Hepatocyte (in vitro differentiated cells): Measurements from ENCODE around the gene SYT9. TPM values are rescaled to one million over a fixed set of nuclear protein-coding genes. Genes with fewer than 3 reads are reported as not detected.

Experiments used
- DNase-seq: peaks from one replicate; pipeline ENCODE4 v3.0.0-alpha.2; 2016; ENCODE audit warnings: low spot score
- H2AFZ ChIP-seq: fragments of 200-600 bp; sonication (generic); 2 replicates; pipeline ENCODE4 v1.6.0; 2016; ENCODE audit warnings: antibody characterized with exemption, mild to moderate bottlenecking
- H3K27ac ChIP-seq: fragments of 200-600 bp; sonication (generic); 2 replicates; pipeline ENCODE4 v1.5.1; 2016; ENCODE audit warnings: mild to moderate bottlenecking
- H3K27me3 ChIP-seq: fragments of 200-600 bp; sonication (generic); 2 replicates; pipeline ENCODE4 v1.6.1; 2016
- H3K36me3 ChIP-seq: fragments of 200-600 bp; sonication (generic); replicated peaks from 2 replicates; pipeline ENCODE4 v1.5.1; 2016; ENCODE audit warnings: low read depth; ENCODE audit not compliant: insufficient read depth
- H3K4me1 ChIP-seq: fragments of 200-600 bp; sonication (generic); 2 replicates; pipeline ENCODE4 v1.5.1; 2016; ENCODE audit warnings: mild to moderate bottlenecking, moderate library complexity; ENCODE audit not compliant: insufficient read depth
- H3K4me2 ChIP-seq: fragments of 200-600 bp; sonication (generic); 2 replicates; pipeline ENCODE4 v1.6.0; 2016
- H3K4me3 ChIP-seq: fragments of 200-600 bp; sonication (generic); 2 replicates; pipeline ENCODE4 v1.5.1; 2016; ENCODE audit warnings: mild to moderate bottlenecking
- H3K79me2 ChIP-seq: fragments of 200-600 bp; sonication (generic); 2 replicates; pipeline ENCODE4 v1.6.0; 2017; ENCODE audit warnings: mild to moderate bottlenecking
- H3K9me2 ChIP-seq: fragments of 200-600 bp; sonication (generic); replicated peaks from 2 replicates; pipeline ENCODE4 v1.6.0; 2017; ENCODE audit warnings: mild to moderate bottlenecking; ENCODE audit not compliant: insufficient read depth
- H3K9me3 ChIP-seq: fragments of 200-600 bp; sonication (generic); 2 replicates; pipeline ENCODE4 v1.5.1; 2016; ENCODE audit warnings: low read depth, mild to moderate bottlenecking
- H4K20me1 ChIP-seq: fragments of 200-600 bp; sonication (generic); 2 replicates; pipeline ENCODE4 v1.6.0; 2016; ENCODE audit warnings: mild to moderate bottlenecking; ENCODE audit not compliant: insufficient read depth, poor library complexity, severe bottlenecking
- EZH2 ChIP-seq: fragments of 200-600 bp; sonication (generic); IDR thresholded peaks from 2 replicates; pipeline ENCODE4 v1.6.1; 2016; ENCODE audit warnings: antibody characterized with exemption, mild to moderate bottlenecking, borderline replicate concordance
- EZH2phosphoT487 ChIP-seq: fragments of 200-600 bp; sonication (generic); IDR thresholded peaks from one replicate; pipeline ENCODE4 v1.6.1; 2018; ENCODE audit warnings: antibody characterized with exemption, mild to moderate bottlenecking, low read depth, moderate library complexity; ENCODE audit not compliant: unreplicated experiment, severe bottlenecking
- WGBS: methylation state at CpG from one replicate; pipeline ENCODE4 v1.1.6; 2016; ENCODE audit warnings: low lambda C conversion rate; ENCODE audit errors: missing lambda C conversion rate; 5-methylcytosine and 5-hydroxymethylcytosine counted together
- polyA plus RNA-seq: library from polyadenylated mRNA; unstranded; fragments of >200 nt; fragmentation: Nextera tagmentation; extraction: Ambion mirVana; gene quantifications from 2 replicates; pipeline ENCODE4 v1.2.1, GENCODE V29; 2016
- total RNA-seq: library from RNA; depleted of rRNA; stranded (reverse); fragments of >200 nt; gene quantifications from 2 replicates; pipeline ENCODE4 v1.2.3, GENCODE V29; 2014
- TF ChIP-seq, protein P1 (sequence below): fragments of 200-600 bp; sonication (generic); IDR thresholded peaks from 2 replicates; pipeline ENCODE4 v1.5.1; 2016; ENCODE audit warnings: antibody characterized with exemption, mild to moderate bottlenecking; ENCODE audit not compliant: poor library complexity

Gene SYT9
- total and polyA plus RNA-seq, 2 experiments from 2014 or later, result 0.22 to 1.3 TPM

DNA sequence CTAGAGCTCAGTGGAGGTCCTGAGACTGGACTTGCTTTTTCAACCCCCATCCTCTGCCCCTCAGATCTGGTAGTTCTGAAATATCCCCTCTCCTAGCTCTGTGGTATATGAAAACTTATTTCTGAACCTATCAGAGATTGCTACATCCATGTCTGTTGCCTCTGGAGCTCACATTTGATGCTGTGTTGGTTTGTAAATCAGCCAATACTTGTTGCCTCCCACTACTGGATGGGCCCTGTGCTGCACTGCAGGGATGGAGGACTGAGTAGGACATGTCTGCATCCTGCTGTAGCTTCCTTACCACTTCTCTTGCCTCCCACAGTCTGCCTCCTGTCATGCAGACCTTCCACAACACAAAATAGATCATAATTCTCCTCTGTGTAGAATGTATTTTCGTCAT, 238.8 kb downstream of the SYT9 start:
- Histone ChIP-seq H3K27ac (no peak overlapping the region), H4K20me1 (no peaks in the 10 kb centered on the region), H3K27me3 (no peaks in the 10 kb centered on the region), H3K36me3 (no peaks in the 10 kb centered on the region), H3K9me3 (no peaks in the 10 kb centered on the region), H2AFZ (no peak overlapping the region), H3K9me2 (no peaks in the 10 kb centered on the region), H3K4me3 (no peak overlapping the region), H3K4me2 (no peak overlapping the region), H3K79me2 (peaks cover 6% of the 10 kb centered on the region), H3K4me1 (peaks cover 17% of the 10 kb centered on the region)
- no peak for TF ChIP-seq EZH2phosphoT487
- no peak for TF ChIP-seq EZH2
- TF ChIP-seq, protein P1, sequence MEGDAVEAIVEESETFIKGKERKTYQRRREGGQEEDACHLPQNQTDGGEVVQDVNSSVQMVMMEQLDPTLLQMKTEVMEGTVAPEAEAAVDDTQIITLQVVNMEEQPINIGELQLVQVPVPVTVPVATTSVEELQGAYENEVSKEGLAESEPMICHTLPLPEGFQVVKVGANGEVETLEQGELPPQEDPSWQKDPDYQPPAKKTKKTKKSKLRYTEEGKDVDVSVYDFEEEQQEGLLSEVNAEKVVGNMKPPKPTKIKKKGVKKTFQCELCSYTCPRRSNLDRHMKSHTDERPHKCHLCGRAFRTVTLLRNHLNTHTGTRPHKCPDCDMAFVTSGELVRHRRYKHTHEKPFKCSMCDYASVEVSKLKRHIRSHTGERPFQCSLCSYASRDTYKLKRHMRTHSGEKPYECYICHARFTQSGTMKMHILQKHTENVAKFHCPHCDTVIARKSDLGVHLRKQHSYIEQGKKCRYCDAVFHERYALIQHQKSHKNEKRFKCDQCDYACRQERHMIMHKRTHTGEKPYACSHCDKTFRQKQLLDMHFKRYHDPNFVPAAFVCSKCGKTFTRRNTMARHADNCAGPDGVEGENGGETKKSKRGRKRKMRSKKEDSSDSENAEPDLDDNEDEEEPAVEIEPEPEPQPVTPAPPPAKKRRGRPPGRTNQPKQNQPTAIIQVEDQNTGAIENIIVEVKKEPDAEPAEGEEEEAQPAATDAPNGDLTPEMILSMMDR, result no peak
- DNase-seq, result no peak
- WGBS, result 91% methylated on average over 1 of the region's 1 CpG

DNA sequence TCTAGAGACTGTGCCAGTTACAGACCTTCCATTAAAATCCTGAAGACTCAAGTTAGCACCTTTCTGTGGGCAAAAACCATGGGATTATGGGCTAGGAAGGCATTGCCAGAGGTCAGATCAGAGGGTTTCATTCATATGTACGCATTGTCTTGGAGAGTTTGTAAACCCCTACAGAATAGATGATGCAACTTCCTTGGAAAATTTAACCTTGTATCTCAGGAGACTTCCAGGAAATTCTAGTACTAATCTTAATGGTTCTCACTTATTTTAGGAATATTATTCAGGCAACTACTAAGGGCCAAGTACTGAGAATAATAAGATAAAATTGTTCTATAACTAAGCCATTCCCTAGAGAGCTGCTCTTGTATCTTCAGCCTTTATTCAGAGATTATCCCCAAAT, 240.5 kb downstream of the SYT9 start:
- Histone ChIP-seq H3K27me3 (no peaks in the 10 kb centered on the region), H3K4me1 (peaks cover 17% of the 10 kb centered on the region), H3K27ac (no peak overlapping the region), H4K20me1 (no peaks in the 10 kb centered on the region), H3K36me3 (no peaks in the 10 kb centered on the region), H3K4me2 (no peak overlapping the region), H3K79me2 (peaks cover 4% of the 10 kb centered on the region), H3K4me3 (no peak overlapping the region), H2AFZ (no peak overlapping the region), H3K9me3 (no peaks in the 10 kb centered on the region), H3K9me2 (no peaks in the 10 kb centered on the region)
- no peak for DNase-seq
- WGBS, result 90% methylated on average over 1 of the region's 1 CpG
- TF ChIP-seq, protein P1, result no peak
- TF ChIP-seq EZH2 (no peak), EZH2phosphoT487 (no peak)

DNA sequence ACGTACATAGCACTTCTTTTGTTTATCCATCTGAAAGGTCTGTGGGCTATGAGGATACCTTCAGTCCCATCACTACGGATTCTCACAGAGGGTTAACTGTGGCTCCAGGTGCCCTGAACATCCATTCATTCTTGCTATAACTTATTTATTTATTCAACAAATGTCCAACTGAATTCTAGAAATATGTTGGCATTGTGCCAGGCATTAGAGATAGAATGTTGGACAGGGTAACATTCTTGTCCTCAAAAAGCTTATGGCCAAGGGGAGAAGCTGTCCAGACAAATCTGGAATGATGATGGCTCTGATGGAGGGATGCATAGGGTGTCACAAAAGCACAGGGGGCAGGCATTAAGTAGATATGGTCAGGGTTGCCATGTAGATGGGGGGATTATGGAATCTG, 242.0 kb downstream of the SYT9 start:
- Histone ChIP-seq H2AFZ (no peak overlapping the region), H3K4me1 (peaks cover 17% of the 10 kb centered on the region), H3K79me2 (no peaks in the 10 kb centered on the region), H3K4me2 (no peak overlapping the region), H3K4me3 (no peak overlapping the region), H3K9me3 (no peaks in the 10 kb centered on the region), H3K36me3 (no peaks in the 10 kb centered on the region), H3K27me3 (no peaks in the 10 kb centered on the region), H4K20me1 (no peaks in the 10 kb centered on the region), H3K9me2 (no peaks in the 10 kb centered on the region), H3K27ac (no peak overlapping the region)
- no peak for TF ChIP-seq EZH2phosphoT487
- TF ChIP-seq, protein P1, result no peak
- no peak for TF ChIP-seq EZH2
- WGBS, result 91% methylated on average over 2 of the region's 2 CpGs
- DNase-seq, result no peak
